Neuronal stem cell (in vitro differentiated cells): Measurements from ENCODE around the gene ZNF33B. TPM values are rescaled to one million over a fixed set of nuclear protein-coding genes. Genes with fewer than 3 reads are reported as not detected.

ENCODE experiments used
- small RNA-seq: library from polyadenylated mRNA; stranded (forward); fragments of <200 nt; extraction: miRNeasy Mini kit (QIAGEN cat#:217004); gene quantifications from one replicate; pipeline ENCODE3, GENCODE V24; 2013; ENCODE audit not compliant: insufficient read depth

ZNF33B gene

Small RNA genes lying within 50 kb of the gene (small RNA-seq; reads per million reads assigned to genes)
- gene AL022345.1 (not detected), gene AL022345.2 (not detected), gene AL022345.3 (not detected), gene FXYD6P1 (not detected), gene RNU6-1170P (not detected)
